ENCODE data around the gene GNB1L.

The GNB1L gene

GRCh38 chr22:19744350-19745006 lies 110.2 kb downstream of the GNB1L start:
- DNase-seq, result no peak

GRCh38 chr22:19743651-19744050 lies 111.0 kb downstream of the GNB1L start:
- DNase-seq, result no peak

GRCh38 chr22:19743081-19743480 lies 111.6 kb downstream of the GNB1L start:
- no peak for DNase-seq

GRCh38 chr22:19742160-19743066 lies 112.3 kb downstream of the GNB1L start:
- no peak for DNase-seq

- DNase-seq, result no peak
Observed at GRCh38 chr22:19741053-19741452, 113.6 kb downstream of the GNB1L start.

- no peak for DNase-seq
Observed at GRCh38 chr22:19740586-19740985, 114.1 kb downstream of the GNB1L start.

GRCh38 chr22:19739911-19740449 lies 114.7 kb downstream of the GNB1L start:
- no peak for DNase-seq

GRCh38 chr22:19739448-19739895 lies 115.2 kb downstream of the GNB1L start:
- DNase-seq, result no peak

- no peak for DNase-seq
Observed at GRCh38 chr22:19738664-19739447, 115.8 kb downstream of the GNB1L start.

GRCh38 chr22:19737846-19738663 lies 116.6 kb downstream of the GNB1L start:
- no peak for DNase-seq

- DNase-seq, result no peak
Observed at GRCh38 chr22:19735665-19736510, 118.8 kb downstream of the GNB1L start.

- DNase-seq, result no peak
Observed at GRCh38 chr22:19734837-19735382, 119.8 kb downstream of the GNB1L start.

GRCh38 chr22:19734163-19734562 lies 120.5 kb downstream of the GNB1L start:
- DNase-seq, result no peak

GRCh38 chr22:19733755-19734154 lies 120.9 kb downstream of the GNB1L start:
- no peak for DNase-seq

All from KG1 (cell line).